Choroid plexus epithelial cell (primary cell): ENCODE data around the gene DAZ3.
"Not testable (repeated sequence)": the region's sequence is repeated elsewhere in the genome, so short reads cannot be mapped to it uniquely, and the experiment has no call there.

Source experiments
- DNase-seq: peaks from one replicate; pipeline ENCODE4 v3.0.0-alpha.2; 2010; ENCODE audit warnings: low read depth
- H3K4me3 ChIP-seq: 2 replicates; pipeline ENCODE4 v1.5.1; 2011; ENCODE audit warnings: low read depth, mild to moderate bottlenecking, control low read depth, low read length, moderate library complexity

DAZ3 gene

GRCh38 chrY:24813293-24813692 lies at the start of gene DAZ3:
Gene DAZ3, minus strand, starts transcription at chrY:24813393. Its CDS starts 208 bp downstream, at chrY:24813185.
- not testable (repeated sequence) for H3K4me3 ChIP-seq, DNase-seq

- not testable (repeated sequence) for DNase-seq, H3K4me3 ChIP-seq
Observed at GRCh38 chrY:24833619-24834018, 20.4 kb upstream of the DAZ3 start, which contains the start of gene DAZ4. Gene DAZ4, plus strand, starts transcription at chrY:24833919. Its CDS starts 208 bp downstream, at chrY:24834127.

- not testable (repeated sequence) for H3K4me3 ChIP-seq, DNase-seq
Observed at GRCh38 chrY:24825069-24825468, 11.9 kb upstream of the DAZ3 start.

GRCh38 chrY:24824184-24824879 lies 11.1 kb upstream of the DAZ3 start:
- H3K4me3 ChIP-seq, DNase-seq: not testable (repeated sequence)

- DNase-seq, H3K4me3 ChIP-seq: not testable (repeated sequence)
Observed at GRCh38 chrY:24821836-24822235, 8.6 kb upstream of the DAZ3 start.
